PC-9 (cell line): ENCODE measurements around the gene PWWP2B.

ENCODE experiments used
- EZH2 ChIP-seq: fragments of 200-600 bp; sonication (generic); IDR thresholded peaks from 2 replicates; pipeline ENCODE4 v1.8.0; 2017; ENCODE audit warnings: antibody characterized with exemption, low read depth
- TF ChIP-seq, protein P1 (sequence below): fragments of 200-600 bp; sonication (generic); conservative IDR thresholded peaks from 2 replicates; pipeline ENCODE4 v1.6.1; 2017; ENCODE audit warnings: mixed run types, antibody characterized with exemption, mild to moderate bottlenecking, moderate library complexity

DNA sequence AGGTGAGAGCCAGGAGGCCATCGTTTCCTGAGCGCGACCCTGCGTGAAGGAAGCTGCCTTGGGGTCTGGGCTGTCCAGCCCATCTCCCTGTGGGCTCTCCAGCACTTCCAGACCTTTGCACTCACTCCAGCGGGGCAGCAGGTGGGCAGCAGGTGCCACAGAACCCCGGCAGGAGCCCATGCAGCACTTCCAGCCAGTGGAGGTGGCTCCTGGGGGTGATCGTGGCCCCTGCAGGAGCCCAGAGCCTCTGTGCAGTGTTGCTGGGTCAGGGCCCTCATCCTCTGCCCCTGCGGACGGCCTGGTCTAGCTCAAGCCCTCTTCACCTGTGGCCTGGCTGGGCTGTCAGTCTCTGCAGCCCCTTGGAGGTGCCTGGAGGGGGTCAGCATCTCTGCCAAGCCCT, 59.9 kb downstream of the PWWP2B start:
- TF ChIP-seq, protein P1, sequence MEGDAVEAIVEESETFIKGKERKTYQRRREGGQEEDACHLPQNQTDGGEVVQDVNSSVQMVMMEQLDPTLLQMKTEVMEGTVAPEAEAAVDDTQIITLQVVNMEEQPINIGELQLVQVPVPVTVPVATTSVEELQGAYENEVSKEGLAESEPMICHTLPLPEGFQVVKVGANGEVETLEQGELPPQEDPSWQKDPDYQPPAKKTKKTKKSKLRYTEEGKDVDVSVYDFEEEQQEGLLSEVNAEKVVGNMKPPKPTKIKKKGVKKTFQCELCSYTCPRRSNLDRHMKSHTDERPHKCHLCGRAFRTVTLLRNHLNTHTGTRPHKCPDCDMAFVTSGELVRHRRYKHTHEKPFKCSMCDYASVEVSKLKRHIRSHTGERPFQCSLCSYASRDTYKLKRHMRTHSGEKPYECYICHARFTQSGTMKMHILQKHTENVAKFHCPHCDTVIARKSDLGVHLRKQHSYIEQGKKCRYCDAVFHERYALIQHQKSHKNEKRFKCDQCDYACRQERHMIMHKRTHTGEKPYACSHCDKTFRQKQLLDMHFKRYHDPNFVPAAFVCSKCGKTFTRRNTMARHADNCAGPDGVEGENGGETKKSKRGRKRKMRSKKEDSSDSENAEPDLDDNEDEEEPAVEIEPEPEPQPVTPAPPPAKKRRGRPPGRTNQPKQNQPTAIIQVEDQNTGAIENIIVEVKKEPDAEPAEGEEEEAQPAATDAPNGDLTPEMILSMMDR: no peak
- no peak for TF ChIP-seq EZH2
